ENCODE measurements around the gene KCNK3.

- TF ChIP-seq CTCF (conservative IDR thresholded peaks at IDR 0.05; ENCODE audit: low read length) (no peak), EZH2phosphoT487 (IDR thresholded peaks at IDR 0.05; ENCODE audit: borderline replicate concordance, low read depth, low read length) (no peak)
Measured at GRCh38 chr2:26647981-26648380, 44.5 kb upstream of the KCNK3 start.
